GM12891 (cell line): ENCODE measurements around the gene KDM7A.

Experiments
- POLR2A ChIP-seq: IDR thresholded peaks from 2 replicates; pipeline ENCODE4 v1.6.1; 2011; ENCODE audit warnings: low read depth, low read length, control low read depth
- POLR2AphosphoS5 ChIP-seq: IDR thresholded peaks from 2 replicates; pipeline ENCODE4 v1.6.1; 2011; ENCODE audit warnings: low read depth, low read length, control low read depth

DNA sequence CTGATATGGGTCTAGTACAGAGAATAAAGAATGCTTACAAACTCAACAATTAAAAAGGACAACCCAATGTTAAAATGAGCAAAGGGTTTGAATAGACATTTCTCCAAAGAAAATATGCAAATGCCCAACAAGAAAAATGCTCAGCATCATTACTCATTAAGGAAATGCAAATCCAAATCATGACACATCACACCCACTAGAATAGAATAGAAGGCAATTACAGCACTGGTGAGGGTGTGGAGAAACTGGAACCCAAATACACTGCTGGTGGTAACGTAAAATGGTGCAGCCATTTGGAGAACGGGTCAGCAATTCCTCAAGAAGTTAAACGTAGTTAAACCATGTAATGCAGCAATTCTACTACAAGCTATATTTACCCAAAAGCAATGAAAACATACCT lies 53.8 kb downstream of the KDM7A start:
- TF ChIP-seq POLR2A (no peak), POLR2AphosphoS5 (no peak)
